Endothelial cell of umbilical vein (primary cell): ENCODE results near the gene UNC5A. TPM values are rescaled to one million over a fixed set of nuclear protein-coding genes. Genes with fewer than 3 reads are reported as not detected.

Experiments used
- BruUV-seq: library from RNA; stranded (reverse); fragments of 400-500 nt; replicated peaks from 2 replicates; lab custom pipeline; 2021; lab: Mats Ljungman, UMichigan
- CTCF ChIA-PET: fragments of 300-600, 350-600 bp; sonication (Branson Sonifier 250); formaldehyde crosslinking; loops from one replicate; lab custom pipeline; 2021; ENCODE audit warnings: antibody characterized with exemption, inconsistent platforms; lab: Charles Lee
- POLR2A ChIA-PET: fragments of 300-600, 350-600 bp; sonication (Branson Sonifier 250); formaldehyde crosslinking; loops from one replicate; lab custom pipeline; 2021; ENCODE audit warnings: antibody characterized with exemption, inconsistent platforms; lab: Charles Lee
- DNase-seq: peaks from one replicate; pipeline ENCODE4 v3.0.0-alpha.2; 2011; ENCODE audit warnings: low read depth, low spot score
- FAIRE-seq: peaks from 2 replicates; lab custom pipeline; 2011; peaks lifted over from hg19 to GRCh38; lab: Jason Lieb, UNC
- H2AFZ ChIP-seq: 2 replicates; pipeline ENCODE4 v1.6.0; 2012; ENCODE audit warnings: low read depth, low read length, control low read depth, inconsistent platforms
- H3K27ac ChIP-seq: 2 replicates; pipeline ENCODE4 v1.5.1; 2011; ENCODE audit warnings: low read depth, mild to moderate bottlenecking, control low read depth, low read length, moderate library complexity; ENCODE audit not compliant: insufficient read depth
- H3K27me3 ChIP-seq, 2 experiments: 2 replicates each; pipeline versions ENCODE4 v1.6.0 to v1.6.1; 2011; ENCODE audit warnings: low read length in 2 of 2, mixed read lengths in 1 of 2; ENCODE audit not compliant: control insufficient read depth in 2 of 2, insufficient read depth in 2 of 2
- H3K36me3 ChIP-seq, 2 experiments: 2 replicates in 1 of 2; 3 replicates in 1 of 2; pipeline ENCODE4 v1.5.1; 2011; ENCODE audit warnings: low read length in 2 of 2, mild to moderate bottlenecking in 1 of 2, moderate library complexity in 1 of 2; ENCODE audit not compliant: control insufficient read depth in 2 of 2, insufficient read depth in 2 of 2; ENCODE audit errors: extremely low read depth in 1 of 2
- H3K4me1 ChIP-seq: 3 replicates; pipeline ENCODE4 v1.5.1; 2011; ENCODE audit warnings: mild to moderate bottlenecking, low read length; ENCODE audit not compliant: control insufficient read depth, insufficient read depth; ENCODE audit errors: extremely low read depth
- H3K4me2 ChIP-seq: 2 replicates; pipeline ENCODE4 v1.6.1; 2011; ENCODE audit warnings: low read length, control low read depth, mixed read lengths; ENCODE audit not compliant: insufficient read depth
- H3K4me3 ChIP-seq, 3 experiments: fragments of 200-600 bp in 1 of 3; sonication (generic), shearing (Covaris generic) in 1 of 3; replicated peaks in 1 of 3; 2 replicates each; pipeline ENCODE4 v1.5.1; 2011 to 2016; ENCODE audit warnings: control low read depth in 3 of 3, low read length in 3 of 3, mild to moderate bottlenecking in 2 of 3, inconsistent platforms in 1 of 3, low read depth in 1 of 3, moderate library complexity in 1 of 3; ENCODE audit not compliant: insufficient read depth in 1 of 3
- H3K79me2 ChIP-seq: 2 replicates; pipeline ENCODE4 v1.6.0; 2012; ENCODE audit warnings: low read length, inconsistent platforms; ENCODE audit not compliant: control insufficient read depth, insufficient read depth
- H3K9ac ChIP-seq: replicated peaks from 2 replicates; pipeline ENCODE3; 2011; ENCODE audit warnings: low read length, control low read depth; ENCODE audit not compliant: insufficient read depth; ENCODE audit errors: extremely low read depth
- H3K9me1 ChIP-seq: replicated peaks from 3 replicates; pipeline ENCODE4 v1.6.0; 2011; ENCODE audit warnings: mild to moderate bottlenecking, low read length; ENCODE audit not compliant: control insufficient read depth, insufficient read depth; ENCODE audit errors: extremely low read depth
- H3K9me3 ChIP-seq: replicated peaks from 2 replicates; pipeline ENCODE4 v1.5.1; 2012; ENCODE audit warnings: low read length, inconsistent platforms; ENCODE audit not compliant: control insufficient read depth, insufficient read depth
- H4K20me1 ChIP-seq: replicated peaks from 2 replicates; pipeline ENCODE3; 2011; ENCODE audit warnings: mild to moderate bottlenecking, low read length; ENCODE audit not compliant: control insufficient read depth, insufficient read depth; ENCODE audit errors: extremely low read depth
- CTCF ChIP-seq, 2 donors: IDR thresholded peaks; 1 replicate in 1 of 2; 2 replicates in 1 of 2; pipeline ENCODE4 v1.5.1; 2011; ENCODE audit warnings: low read length in 2 of 2, mild to moderate bottlenecking in 2 of 2, moderate library complexity in 2 of 2, control low read depth in 1 of 2, inconsistent platforms in 1 of 2, low read depth in 1 of 2; ENCODE audit not compliant: insufficient read depth in 1 of 2; ENCODE audit errors: extremely low read depth in 1 of 2
- EZH2 ChIP-seq: IDR thresholded peaks from 2 replicates; pipeline ENCODE4 v1.6.1; 2012; ENCODE audit warnings: borderline replicate concordance, low read depth, mild to moderate bottlenecking, moderate library complexity, low read length, inconsistent platforms; ENCODE audit not compliant: severe bottlenecking
- FOS ChIP-seq: IDR thresholded peaks from 2 replicates; pipeline ENCODE4 v1.6.1; 2011; ENCODE audit warnings: mild to moderate bottlenecking, low read length, moderate library complexity, borderline replicate concordance; ENCODE audit not compliant: insufficient read depth
- GATA2 ChIP-seq: IDR thresholded peaks from 2 replicates; pipeline ENCODE4 v1.7.0; 2011; ENCODE audit warnings: low read depth, mild to moderate bottlenecking, moderate library complexity, mixed read lengths, low read length; ENCODE audit not compliant: insufficient read length, insufficient read depth
- JUN ChIP-seq: IDR thresholded peaks from 2 replicates; pipeline ENCODE4 v1.6.1; 2011; ENCODE audit warnings: borderline replicate concordance, low read depth; ENCODE audit not compliant: insufficient read length, insufficient read depth
- MYC ChIP-seq: IDR thresholded peaks from one replicate; pipeline ENCODE4 v1.6.1; 2011; ENCODE audit warnings: mild to moderate bottlenecking, low read depth, low read length
- POLR2A ChIP-seq: IDR thresholded peaks from 2 replicates; pipeline ENCODE4 v1.6.1; 2012; ENCODE audit warnings: low read depth, mild to moderate bottlenecking, control low read depth, low read length
- POLR2AphosphoS5 ChIP-seq: IDR thresholded peaks from 2 replicates; pipeline ENCODE4 v1.6.1; 2012; ENCODE audit warnings: low read depth, mild to moderate bottlenecking, control low read depth, low read length, moderate library complexity; ENCODE audit not compliant: insufficient read depth
- dilution Hi-C: fragments of 300-500 bp; cut with MboI; formaldehyde crosslinking; loops from one replicate; pipeline ENCODE4 v1.15.0; 2019; ENCODE audit warnings: low sequenced_read_pairs; ENCODE audit not compliant: extremely low pct_ligation_motif_present
- intact Hi-C: fragments of 100-400 bp; cut with micrococcal nuclease; formaldehyde crosslinking; loops from one replicate; pipeline ENCODE4 v1.10.0; 2022
- polyA plus RNA-seq, 4 experiments: library from polyadenylated mRNA; depleted of rRNA in 3 of 4; stranded (reverse) in 3 of 4; unstranded in 1 of 4; fragments of >200 nt; gene quantifications; 2 replicates each; pipeline versions ENCODE4 v1.2.1 to v1.2.3, GENCODE V29; 2011 to 2012; ENCODE audit warnings: missing spikeins in 1 of 4
- total RNA-seq: library from RNA; stranded (reverse); gene quantifications from 2 replicates; pipeline ENCODE4 v1.2.3, GENCODE V29; 2021
- TF ChIP-seq, protein P1 (sequence below): IDR thresholded peaks from 2 replicates; pipeline ENCODE4 v1.6.1; 2011; ENCODE audit not compliant: insufficient read depth, insufficient read length

The UNC5A gene
- total and polyA plus RNA-seq, 2 donors (not counting 3 experiments of a cell fraction or from before 2014, with no cell fraction given) = 0.08 to 0.22 TPM

DNA sequence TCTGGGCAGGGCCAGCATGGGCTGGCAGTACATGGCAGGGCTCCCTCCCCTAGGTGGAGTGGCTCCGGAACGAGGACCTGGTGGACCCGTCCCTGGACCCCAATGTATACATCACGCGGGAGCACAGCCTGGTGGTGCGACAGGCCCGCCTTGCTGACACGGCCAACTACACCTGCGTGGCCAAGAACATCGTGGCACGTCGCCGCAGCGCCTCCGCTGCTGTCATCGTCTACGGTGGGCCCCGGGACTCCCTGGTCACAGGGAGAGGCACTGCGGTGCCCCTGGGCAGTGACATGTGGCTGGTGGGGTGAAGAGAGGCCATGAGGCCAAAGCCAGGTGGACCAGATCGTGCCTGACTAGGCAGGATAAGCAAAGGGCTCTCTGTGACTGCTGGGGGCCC is 58.4 kb downstream of the UNC5A start:
- DNase-seq (no peak), FAIRE-seq (no peak)
- CTCF ChIA-PET = no interaction called here
- dilution Hi-C loops (no loop called here), intact Hi-C loops (no loop called here)
- no peak for TF ChIP-seq GATA2
- TF ChIP-seq FOS = no peak
- no peak for TF ChIP-seq JUN
- TF ChIP-seq EZH2 = no peak
- no peak for TF ChIP-seq POLR2A
- TF ChIP-seq CTCF (IDR thresholded peaks at IDR 0.05; ENCODE audit: extremely low read depth in 1 of 2, insufficient read depth in 1 of 2, low read depth in 1 of 2, low read length in 2 of 2) = no peak
- TF ChIP-seq, protein P1, sequence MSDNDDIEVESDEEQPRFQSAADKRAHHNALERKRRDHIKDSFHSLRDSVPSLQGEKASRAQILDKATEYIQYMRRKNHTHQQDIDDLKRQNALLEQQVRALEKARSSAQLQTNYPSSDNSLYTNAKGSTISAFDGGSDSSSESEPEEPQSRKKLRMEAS = no peak
- TF ChIP-seq MYC = no peak
- no peak for TF ChIP-seq POLR2AphosphoS5
- H4K20me1 ChIP-seq = no peaks in the 10 kb centered on the region
- no peaks in the 10 kb centered on the region for H3K36me3 ChIP-seq
- H3K4me1 ChIP-seq = no peaks in the 10 kb centered on the region
- no peaks in the 10 kb centered on the region for H3K9me1 ChIP-seq
- no peaks in the 10 kb centered on the region for H3K79me2 ChIP-seq
- no peaks in the 10 kb centered on the region for H3K9me3 ChIP-seq
- H2AFZ ChIP-seq = no peak overlapping the region
- BruUV-seq = no TSS peak
- no peak overlapping the region for H3K4me3 ChIP-seq
- POLR2A ChIA-PET = no interaction called here
- H3K27me3 ChIP-seq = peaks cover 5 to 11% of the 10 kb centered on the region in 2 experiments
- H3K9ac ChIP-seq = no peak overlapping the region
- H3K4me2 ChIP-seq = no peak overlapping the region
- no peak overlapping the region for H3K27ac ChIP-seq
